Activated CD4-positive, alpha-beta T cell treated with anti-CD3 and anti-CD28 coated beads, Interleukin-2, amount 50 U/mL, for 16 hours (primary cell): Measurements from ENCODE around the gene USP24.

Experiments used
- DNase-seq: peaks from one replicate; pipeline ENCODE4 v3.0.0-alpha.2; 2020

Gene USP24

GRCh38 chr1:55156093-55156492 lies 59.1 kb downstream of the USP24 start:
- no peak for DNase-seq

- no peak for DNase-seq
Measured at GRCh38 chr1:55155522-55155921, 59.6 kb downstream of the USP24 start.

DNA sequence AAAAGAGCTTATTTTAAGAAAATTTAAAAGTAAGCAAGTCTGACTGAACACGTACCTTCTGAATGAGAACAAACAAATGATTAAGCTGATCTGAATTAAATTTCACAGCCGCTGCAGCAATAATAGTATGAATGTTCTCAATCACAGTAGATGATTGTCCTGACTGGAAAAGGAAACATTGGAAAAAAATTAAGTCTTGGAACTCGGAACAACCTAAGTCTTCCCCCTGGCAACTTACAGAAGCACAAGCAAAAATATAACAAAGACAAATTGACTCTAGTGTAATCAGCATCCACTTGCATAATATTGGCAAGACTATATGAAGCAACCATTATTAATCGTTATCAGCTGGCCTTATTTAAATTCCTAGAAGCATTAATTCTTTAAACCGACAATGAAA lies 60.5 kb downstream of the USP24 start:
- DNase-seq = no peak

DNA sequence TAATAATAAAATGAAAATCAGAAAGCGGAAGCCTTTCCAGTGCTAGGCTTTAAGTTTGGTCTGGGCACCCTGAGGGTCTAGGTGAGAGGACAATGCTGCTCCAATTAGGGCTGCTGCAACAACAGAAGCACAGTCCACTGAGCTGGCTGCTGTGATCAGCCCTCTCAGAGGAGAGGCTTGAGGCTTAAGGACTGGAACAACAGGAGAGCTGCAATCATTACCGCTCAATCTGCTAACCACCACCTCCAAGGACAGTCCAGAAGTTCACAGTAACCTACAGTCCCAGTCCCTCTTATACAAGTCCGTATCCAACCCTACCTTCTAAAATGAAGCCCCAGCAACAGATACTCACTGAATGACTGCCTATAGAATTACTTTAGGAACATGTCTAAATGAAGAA lies 62.1 kb downstream of the USP24 start:
- DNase-seq = no peak

DNA sequence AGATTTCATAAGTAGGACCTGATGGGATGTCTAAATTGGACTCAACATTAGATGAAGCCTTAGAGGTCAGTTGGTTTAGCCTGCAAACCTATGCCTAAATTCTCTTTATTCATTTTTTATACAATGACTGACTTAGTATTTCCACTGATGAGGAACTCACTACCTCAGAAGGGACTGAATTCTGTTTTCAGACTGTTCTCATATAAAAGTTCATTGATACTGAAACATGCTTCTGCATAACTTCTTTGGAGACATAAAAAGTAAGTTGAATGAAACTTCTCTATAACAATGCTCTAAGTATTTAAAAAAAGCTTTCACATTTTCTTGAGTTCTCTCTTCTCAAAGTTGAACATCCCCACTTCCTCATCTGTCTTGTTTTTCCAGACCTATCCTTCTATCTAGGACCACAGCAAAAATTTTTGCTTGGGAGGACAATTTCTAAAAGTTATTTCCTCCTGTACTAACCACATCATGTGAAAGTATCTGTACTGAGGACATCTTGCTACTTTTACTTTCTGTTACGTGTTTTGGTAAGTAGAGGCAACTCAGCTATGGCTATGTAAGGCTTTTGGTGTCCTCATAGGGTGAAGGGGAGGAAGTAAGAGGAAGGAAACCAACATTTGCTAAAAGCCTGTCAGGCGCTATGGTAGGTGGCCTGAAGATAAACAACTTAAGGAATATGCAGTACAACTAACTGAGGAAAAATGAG lies 64.1 kb downstream of the USP24 start:
- DNase-seq = peak; percentile 37

GRCh38 chr1:55148676-55149075 lies 66.5 kb downstream of the USP24 start:
- DNase-seq = no peak

DNA sequence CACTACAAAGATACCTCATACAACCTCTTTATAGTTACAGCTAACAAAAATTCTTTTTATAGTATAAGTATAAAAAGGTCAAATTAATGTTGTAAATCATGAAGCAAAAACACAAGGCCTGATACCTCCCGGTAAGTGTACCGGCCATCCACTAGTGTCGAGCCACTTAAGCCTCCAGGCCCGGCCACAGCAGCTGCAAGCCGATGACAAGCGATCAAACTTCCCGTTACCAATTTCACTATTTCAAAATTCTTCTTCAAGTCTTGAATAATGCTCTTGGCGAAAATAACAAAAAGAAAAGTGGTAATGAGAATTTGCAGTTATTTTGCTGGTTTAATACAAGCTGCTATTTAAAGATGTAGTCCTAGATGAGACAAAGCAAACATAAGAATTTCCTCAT lies 67.6 kb downstream of the USP24 start:
- DNase-seq = no peak

DNA sequence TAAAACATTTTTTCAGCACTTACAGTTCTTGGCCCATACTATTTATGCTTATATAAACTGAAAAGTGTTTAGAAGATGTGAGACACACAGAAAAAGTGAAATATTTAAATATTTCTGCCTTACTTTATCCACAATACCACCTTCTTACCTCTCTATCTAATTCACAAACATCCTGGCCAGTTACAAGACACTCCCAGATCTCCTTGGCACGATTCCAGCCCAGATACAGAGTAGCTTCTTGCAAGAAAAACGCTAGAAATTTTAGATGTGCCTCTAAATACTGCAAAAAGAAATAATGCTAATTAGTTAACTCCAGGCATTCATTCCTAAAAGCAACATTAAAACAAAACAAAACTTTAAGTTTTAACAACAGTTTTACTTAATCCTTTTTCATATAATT lies 68.4 kb downstream of the USP24 start:
- DNase-seq = no peak

- DNase-seq = no peak
Measured at GRCh38 chr1:55144886-55145285, 70.3 kb downstream of the USP24 start.

DNA sequence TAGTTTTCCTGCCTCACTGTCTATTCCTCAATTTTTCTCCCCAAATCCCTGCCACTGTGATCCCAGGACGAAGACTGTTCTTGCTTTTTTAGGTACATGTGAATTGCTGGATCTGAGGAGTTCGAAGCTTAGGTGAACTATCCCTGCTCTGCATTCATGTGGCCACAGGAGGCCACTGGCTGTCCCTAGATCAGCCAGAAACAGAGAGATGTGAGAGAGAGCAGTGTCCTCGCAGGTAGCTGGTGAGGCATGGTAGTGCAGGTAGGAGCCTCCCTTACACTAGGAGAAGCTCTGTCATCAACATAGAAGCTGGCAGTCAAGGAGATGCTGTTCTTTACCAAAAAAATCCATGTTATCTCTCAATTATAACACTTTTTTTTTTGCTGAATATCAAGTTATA lies 71.5 kb downstream of the USP24 start:
- DNase-seq = no peak

GRCh38 chr1:55141295-55141893 lies 73.8 kb downstream of the USP24 start:
- DNase-seq = no peak

- peak; percentile 86 for DNase-seq
Measured at GRCh38 chr1:55140546-55140983, 74.6 kb downstream of the USP24 start.

DNA sequence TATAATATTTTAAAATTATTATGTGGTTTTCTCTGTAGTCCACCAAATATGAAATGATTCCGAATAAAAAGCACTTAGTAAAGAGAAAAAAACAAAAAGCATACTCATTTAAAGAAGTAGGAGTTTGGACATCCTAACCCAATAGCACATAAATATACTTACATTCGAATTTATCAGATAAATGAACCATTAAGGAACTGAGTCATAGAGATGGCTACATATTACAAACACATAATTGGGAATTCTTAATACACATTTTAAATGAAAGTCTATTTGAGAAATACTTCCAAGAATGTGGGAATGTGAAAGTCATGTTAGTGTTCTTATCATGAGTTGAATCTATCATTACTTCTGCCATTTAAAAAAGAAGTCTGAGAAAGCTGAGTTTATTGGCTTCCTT lies 75.0 kb downstream of the USP24 start:
- no peak for DNase-seq

DNA sequence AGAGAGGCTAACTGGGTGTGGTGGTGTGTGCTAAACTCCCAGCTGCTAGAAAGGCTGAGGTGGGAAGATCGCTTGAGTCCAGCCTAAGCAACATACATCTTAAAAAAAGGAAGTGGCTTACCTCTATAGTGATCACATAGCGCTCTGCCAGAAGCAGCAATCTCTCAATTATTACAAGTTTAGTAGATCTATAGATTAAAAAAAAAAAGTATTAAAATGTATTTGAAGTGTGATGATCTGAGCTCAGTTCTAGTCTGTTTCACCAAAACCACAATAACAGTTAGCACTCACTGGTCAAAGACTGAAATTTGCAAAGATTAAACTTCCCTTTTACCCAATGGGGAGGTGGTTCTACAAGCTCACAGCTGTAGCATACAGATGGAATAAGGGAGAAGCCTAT lies 76.3 kb downstream of the USP24 start:
- no peak for DNase-seq

- DNase-seq = no peak
Measured at GRCh38 chr1:55134152-55134808, 80.9 kb downstream of the USP24 start.

GRCh38 chr1:55131801-55132200 lies 83.4 kb downstream of the USP24 start:
- no peak for DNase-seq

- DNase-seq = no peak
Measured at GRCh38 chr1:55131218-55131617, 83.9 kb downstream of the USP24 start.

- no peak for DNase-seq
Measured at GRCh38 chr1:55129194-55129728, 85.9 kb downstream of the USP24 start.

GRCh38 chr1:55128418-55128995 lies 86.7 kb downstream of the USP24 start:
- DNase-seq = no peak

DNA sequence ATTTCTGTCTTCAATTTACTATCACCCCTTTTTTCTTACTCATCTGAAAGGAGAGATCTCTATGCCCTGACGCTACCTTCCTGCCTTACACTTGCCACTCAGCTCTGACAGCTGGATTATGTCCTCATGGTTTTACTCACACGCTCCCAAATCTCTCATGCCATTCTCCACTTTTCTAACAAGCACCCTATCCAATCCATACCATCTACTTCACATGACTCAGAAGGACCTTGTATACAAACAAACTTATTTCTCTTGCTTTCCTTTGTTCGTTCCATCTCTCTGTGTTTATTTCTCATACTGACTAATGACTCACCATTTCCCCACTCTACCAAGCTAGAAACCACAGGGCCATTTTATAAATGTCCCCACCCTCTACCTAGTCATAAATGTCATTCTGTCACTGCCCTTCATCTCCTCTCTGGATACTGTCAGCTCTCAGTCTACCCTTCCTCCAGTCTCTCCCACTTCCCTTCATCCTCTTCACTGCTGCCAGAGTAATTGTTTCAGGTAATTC lies 87.3 kb downstream of the USP24 start:
- DNase-seq = peak; percentile 80

- DNase-seq = no peak
Measured at GRCh38 chr1:55124470-55124869, 90.7 kb downstream of the USP24 start.

GRCh38 chr1:55120538-55120937 lies 94.6 kb downstream of the USP24 start:
- no peak for DNase-seq

DNA sequence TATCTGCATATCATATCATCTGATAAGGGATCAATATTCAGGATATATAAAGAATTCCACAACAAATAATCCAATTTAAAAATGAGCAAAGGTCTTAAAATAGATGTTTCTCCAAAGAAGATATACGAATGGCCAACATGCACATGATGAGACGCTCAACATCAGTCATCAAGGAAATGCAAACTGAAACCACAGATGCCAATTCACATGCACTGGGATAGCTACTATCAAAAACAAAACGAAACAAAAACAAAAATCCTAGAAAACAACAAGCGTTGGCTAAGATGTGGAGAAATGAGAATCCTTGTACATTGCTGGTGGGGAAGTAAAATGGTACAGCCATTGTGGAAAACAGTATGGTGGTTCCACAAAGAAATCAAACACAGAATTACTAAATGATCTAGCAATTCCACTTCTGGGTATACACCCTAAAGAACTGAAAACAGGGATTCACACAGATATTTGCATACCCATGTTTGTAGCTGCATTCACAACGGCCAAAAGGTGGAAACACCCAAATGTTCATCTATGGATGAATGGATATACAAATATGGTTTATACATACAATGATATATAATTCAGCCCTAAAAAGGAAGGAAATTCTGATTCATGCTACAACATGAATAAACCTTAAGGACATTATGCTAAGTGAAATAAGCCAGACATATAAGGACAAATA lies 96.4 kb downstream of the USP24 start:
- DNase-seq = no peak
